HG02870 (cell line): Measurements from ENCODE around the gene KANSL1L.

Experiments
- ATAC-seq: cut with Tn5 transposase; IDR thresholded peaks from one replicate; pipeline ENCODE4 v1.9.1; 2021; ENCODE audit warnings: mild to moderate bottlenecking, moderate library complexity; ENCODE audit not compliant: unreplicated experiment

The KANSL1L gene

DNA sequence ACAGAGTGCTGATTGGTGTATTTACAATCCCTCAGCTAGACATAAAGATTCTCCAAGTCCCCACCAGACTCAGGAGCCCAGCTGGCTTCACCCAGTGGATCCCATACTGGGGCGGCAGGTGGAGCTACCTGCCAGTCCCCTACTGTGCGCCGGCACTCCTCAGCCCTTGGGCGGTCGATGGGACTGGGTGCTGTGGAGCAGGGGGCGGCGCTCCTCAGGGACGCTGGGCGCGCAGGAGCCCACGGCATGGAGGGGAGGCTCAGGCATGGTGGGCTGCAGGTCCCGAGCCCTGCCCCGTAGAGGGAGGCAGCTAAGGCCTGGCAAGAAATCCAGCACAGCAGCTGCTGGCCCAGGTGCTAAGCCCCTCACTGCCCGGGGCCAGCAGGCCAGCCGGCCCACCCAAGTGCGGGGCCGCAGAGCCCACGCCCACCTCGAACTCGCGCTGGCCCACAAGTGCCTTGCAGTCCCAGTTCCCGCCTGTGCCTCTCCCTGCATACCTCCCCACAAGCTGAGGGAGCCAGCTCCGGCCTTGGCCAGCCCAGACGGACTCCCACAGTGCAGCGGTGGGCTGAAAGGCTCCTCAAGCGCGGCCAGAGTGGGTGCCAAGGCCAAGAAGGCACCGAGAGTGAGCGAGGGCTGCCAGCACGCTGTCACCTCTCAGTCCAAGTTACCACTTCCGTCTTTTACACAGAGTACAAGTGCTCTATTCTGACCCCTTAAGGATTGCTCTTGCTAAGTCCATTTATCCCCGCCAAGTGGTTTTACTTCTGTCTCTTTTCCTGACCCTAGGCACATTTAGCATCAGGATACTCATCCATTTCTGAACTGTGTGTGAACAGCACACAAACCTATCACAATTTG, 170.5 kb downstream of the KANSL1L start:
- no peak for ATAC-seq

DNA sequence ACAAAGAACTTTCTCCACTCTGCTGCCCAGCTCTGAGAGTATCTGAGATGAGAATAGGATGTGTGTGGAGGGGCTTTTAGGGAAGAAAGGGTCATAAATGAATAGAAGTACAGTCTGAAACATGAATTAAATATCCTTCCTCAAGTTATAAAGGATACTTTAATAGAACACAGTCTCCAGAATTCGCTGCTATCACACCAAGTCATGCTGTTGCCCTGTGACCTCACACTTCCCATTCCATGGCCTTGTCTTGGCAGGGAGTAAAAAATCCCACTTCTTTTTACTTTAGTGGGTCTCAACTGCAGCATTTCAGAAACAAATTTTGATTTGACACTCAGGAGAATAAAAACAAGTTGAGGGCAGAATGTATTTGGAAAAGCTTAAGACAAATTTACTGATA, 172.6 kb downstream of the KANSL1L start:
- ATAC-seq, result no peak

DNA sequence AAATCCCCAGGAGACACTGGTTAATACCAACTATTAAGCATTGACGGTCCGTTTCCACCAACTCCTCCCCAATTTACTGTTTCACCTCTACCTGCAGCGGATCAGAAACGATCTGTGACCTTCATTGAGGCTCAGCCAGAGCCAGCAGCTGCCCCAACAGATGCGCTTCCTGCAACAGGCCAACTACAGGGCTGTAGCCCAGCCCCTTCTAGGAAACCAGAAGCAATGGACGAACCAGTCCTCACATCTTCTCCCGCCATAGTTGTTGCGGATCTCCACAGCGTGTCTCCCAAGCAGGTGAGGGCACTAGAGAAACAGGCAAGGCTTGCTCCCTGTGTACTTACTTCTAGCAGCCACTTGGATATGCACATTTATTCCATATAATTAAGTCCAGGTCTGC, 177.2 kb downstream of the KANSL1L start:
- ATAC-seq, result no peak

DNA sequence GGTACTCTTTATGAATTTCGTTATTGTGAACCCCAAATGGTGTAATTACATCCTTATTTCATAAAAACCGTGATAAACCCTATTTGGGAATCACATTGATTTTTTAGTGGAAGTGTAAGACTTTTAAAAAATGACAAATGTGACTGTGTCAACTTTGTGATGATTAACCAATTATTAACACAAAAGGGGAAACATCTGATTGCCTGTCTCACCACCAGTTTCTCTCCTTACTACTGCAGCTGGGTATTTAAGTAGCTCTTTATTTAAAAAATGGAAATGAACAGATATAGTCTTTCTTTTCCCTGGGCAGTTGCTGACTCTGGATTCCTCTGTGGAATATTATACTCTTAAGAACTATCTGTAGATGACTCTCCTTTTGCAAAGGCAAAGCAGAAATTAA, 180.4 kb downstream of the KANSL1L start:
- ATAC-seq, result no peak

DNA sequence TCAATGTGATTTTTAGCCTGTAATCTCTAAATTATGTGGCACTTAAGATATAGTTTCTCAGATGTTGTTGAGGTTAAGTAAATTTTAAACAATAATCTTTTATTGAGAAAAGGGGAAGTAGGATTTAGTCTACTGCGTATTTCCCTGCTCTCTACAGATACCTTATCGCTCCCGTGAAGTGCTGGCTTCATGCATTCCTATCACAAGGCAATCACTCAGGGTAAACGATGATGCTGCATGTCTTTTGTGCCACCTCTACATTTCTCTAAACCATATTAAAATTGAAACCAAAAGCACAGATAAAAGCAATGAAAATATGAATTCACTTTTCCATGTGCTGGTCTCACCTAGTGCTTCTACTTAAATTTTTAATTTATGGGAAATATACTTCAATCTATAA, 183.2 kb downstream of the KANSL1L start:
- no peak for ATAC-seq

DNA sequence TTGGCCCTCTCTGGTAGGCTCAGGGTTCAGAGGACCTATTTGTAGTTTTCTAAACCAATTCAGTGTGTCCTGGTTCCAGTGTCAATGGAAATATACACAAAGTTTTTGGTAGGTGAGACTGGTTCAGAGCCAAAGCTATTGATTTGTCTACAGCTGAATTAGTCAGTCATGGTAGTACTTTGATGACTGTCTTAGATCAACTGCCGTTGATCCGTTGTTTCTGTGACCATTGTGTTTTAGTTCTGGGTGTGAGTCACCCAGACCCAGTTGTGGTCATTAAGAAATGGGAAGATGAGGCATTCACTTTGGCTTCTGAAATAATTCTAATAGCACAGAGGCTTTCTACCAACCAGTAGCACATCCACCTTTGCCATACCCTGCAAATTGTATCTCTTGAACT, 184.8 kb downstream of the KANSL1L start:
- no peak for ATAC-seq

DNA sequence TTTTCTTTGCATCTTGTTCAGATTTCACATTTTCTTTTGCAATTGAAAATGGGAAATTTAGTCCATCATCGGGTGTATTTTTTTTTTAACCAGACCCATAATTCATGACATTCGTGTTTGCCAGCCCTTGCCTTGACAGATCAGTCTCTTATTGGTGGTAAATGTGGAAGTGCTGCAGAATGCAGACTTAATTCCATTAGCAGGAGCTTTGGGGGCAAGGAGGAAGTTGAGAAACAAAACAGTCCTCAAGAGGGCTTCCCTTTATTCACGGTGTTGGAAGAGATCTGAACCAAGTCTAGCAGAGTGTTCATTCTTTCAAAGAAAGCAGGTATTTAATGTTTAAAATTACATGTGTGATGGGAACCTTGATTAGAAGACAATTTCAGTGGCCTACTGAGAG, 185.3 kb downstream of the KANSL1L start:
- ATAC-seq, result no peak

DNA sequence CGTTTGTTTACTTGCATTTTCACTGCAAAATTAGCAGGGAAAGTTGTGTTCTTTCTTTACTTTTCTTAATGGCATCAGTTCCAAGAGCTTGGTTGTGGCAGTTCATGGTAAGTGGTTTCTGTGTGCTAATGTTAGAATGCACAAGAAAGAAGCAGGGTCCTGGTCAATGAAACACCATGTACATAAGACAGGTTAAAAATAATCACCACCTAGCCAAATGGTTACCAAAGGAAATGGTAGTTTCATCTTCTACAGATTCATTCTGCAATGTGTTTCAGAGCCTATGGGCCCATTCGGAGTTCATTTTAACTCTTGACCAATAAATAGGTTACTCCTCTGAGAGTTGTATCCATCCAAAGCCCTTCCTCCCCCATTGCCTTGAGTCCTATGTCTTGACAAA, 186.9 kb downstream of the KANSL1L start:
- ATAC-seq, result no peak

DNA sequence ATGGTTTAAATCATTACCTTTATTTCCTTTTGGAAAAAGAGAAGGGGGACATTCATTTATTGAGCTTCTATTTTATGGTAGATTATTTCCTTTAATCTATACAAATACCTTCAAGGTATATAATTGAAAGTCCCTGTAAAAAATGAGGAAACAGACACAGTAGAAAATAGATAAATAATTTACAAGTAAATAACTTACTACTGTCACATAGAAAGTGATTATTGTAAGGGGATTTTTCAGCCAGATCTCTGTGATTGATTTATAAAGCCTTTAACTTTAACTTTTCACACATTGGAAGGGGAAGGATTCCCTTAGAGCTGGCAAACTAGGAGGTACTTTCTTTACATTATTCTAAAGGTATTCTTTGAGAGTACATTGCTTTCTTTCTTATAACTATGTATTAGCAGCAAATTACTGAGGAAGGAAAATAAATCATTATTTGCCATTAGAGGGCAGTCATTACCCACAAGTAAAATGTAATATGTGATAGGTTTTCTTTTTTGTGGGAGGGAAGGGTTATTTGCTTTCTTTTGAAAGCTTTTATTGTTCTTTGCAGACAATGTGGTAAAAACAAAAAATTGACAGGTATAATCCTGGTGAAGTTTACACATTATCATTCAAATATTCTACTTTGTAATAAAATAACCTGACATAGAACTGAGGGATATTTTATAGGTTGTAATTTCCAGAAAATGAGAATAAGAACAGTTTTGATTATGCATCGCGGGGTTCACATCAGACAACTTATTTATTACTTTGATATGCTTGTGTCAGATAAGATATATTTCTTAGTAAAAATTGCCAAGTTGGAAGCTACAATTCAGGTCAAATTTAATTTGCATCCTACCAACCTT, 193.6 kb downstream of the KANSL1L start:
- peak; percentile 73 for ATAC-seq

DNA sequence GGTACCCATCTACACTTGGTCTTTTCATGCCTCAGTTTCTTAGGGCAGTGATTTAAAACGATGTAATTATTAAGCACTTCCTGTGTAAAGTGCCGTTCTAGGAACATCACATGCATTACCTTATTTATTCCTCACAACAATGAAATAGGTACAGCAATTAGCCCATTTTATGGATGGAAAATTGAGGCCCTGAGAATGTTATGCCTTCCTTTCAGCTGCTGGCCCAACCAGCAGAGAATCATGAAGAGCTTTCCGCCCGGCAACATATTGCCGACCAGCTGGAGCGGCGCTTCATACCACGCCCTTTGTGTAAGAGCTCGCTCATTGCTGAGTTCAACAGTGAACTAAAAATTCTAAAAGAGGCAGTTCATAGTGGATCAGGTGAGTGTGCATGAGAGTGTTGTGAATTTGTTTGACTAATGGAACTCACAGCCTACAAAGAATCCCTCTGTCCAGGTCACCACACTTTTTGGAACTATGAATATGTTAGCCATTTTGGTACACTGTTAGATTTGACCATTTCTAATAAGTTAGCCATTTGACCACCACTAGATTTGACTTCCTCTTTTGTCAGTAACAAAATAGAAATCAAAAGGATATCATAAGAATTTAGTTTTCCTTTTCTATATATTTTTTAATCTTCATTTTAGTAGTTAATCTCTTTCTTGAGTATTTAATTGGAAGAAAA, 194.4 kb downstream of the KANSL1L start:
- no peak for ATAC-seq

DNA sequence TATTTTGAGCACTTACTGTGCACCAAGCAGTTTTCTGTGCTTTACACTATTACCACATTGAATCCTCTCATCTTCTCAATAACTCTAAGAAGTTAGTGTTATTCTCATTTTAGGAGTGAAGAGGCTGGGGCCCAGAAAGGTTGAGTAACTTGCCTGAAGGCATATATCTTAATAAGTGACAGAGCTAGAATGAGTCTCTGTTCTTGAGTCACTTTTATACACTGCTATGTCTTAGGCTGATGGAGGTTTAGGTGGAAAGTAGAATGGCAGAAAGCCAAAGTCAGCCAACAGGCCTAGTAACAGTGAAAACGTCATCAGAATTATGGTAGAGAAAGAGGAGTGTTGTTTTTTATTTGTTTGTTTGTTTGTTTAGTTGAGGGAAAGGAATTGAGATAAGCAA, 196.6 kb downstream of the KANSL1L start:
- ATAC-seq, result no peak

DNA sequence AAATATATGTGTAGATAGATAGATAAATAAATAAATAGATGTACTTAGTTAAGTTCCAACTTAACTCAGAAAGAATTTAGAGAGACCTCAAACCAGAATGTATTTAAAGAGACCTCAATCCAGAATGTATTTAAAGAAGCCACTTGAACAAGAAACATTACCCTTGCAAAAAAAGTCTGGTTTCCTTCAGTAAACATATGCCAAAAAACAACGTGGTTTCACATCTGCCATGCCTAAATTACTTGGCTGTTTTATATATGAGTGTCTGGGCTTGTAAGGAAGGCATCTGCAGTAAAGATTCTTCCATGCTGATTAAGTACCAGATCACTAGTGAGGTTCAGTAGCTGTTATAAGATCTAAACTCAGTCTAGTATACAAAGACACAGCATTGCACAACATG, 197.9 kb downstream of the KANSL1L start:
- no peak for ATAC-seq
